Measurements from ENCODE around the gene MEF2C. TPM values are rescaled to one million over a fixed set of nuclear protein-coding genes. Genes with fewer than 3 reads are reported as not detected.

MEF2C gene
- total RNA-seq, 2 donors from 2014 or later = 94.0 to 104 TPM

- no peaks in the 10 kb centered on the region for H3K36me3 ChIP-seq
- H3K27ac ChIP-seq = peak overlapping the region; percentile 47 to 64
- peak overlapping the region; percentile 86 for H3K4me3 ChIP-seq
- H3K9me3 ChIP-seq = no peaks in the 10 kb centered on the region
- peaks cover 26 to 45% of the 10 kb centered on the region in 2 donors for H3K4me1 ChIP-seq (ENCODE audit: control insufficient read depth in 1 of 2, low read depth in 2 of 2)
- no peak for DNase-seq (ENCODE audit: low spot score)
- H3K27me3 ChIP-seq (replicated peaks; ENCODE audit: insufficient read depth) = no peaks in the 10 kb centered on the region
- no peak for ATAC-seq (ENCODE audit: insufficient number of reproducible peaks, low FRiP score, low read depth)
- TF ChIP-seq, protein P1, sequence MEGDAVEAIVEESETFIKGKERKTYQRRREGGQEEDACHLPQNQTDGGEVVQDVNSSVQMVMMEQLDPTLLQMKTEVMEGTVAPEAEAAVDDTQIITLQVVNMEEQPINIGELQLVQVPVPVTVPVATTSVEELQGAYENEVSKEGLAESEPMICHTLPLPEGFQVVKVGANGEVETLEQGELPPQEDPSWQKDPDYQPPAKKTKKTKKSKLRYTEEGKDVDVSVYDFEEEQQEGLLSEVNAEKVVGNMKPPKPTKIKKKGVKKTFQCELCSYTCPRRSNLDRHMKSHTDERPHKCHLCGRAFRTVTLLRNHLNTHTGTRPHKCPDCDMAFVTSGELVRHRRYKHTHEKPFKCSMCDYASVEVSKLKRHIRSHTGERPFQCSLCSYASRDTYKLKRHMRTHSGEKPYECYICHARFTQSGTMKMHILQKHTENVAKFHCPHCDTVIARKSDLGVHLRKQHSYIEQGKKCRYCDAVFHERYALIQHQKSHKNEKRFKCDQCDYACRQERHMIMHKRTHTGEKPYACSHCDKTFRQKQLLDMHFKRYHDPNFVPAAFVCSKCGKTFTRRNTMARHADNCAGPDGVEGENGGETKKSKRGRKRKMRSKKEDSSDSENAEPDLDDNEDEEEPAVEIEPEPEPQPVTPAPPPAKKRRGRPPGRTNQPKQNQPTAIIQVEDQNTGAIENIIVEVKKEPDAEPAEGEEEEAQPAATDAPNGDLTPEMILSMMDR (IDR thresholded peaks at IDR 0.05) = no peak
Measured at GRCh38 chr5:88877826-88878225, 5.2 kb downstream of the MEF2C start.

- ATAC-seq (ENCODE audit: insufficient number of reproducible peaks, low FRiP score, low read depth) = no peak
- Histone ChIP-seq H3K27me3 (replicated peaks; ENCODE audit: insufficient read depth) (no peaks in the 10 kb centered on the region), H3K4me1 (ENCODE audit: control insufficient read depth in 1 of 2, low read depth in 2 of 2) (peaks cover 31 to 53% of the 10 kb centered on the region in 2 donors), H3K9me3 (no peaks in the 10 kb centered on the region), H3K4me3 (peak overlapping the region; percentile 86), H3K36me3 (no peaks in the 10 kb centered on the region), H3K27ac (peak overlapping the region; percentile 21 to 64)
- DNase-seq (ENCODE audit: low spot score) = no peak
- TF ChIP-seq, protein P1 (IDR thresholded peaks at IDR 0.05) = no peak
Measured at GRCh38 chr5:88876714-88877113, 6.3 kb downstream of the MEF2C start.

DNA sequence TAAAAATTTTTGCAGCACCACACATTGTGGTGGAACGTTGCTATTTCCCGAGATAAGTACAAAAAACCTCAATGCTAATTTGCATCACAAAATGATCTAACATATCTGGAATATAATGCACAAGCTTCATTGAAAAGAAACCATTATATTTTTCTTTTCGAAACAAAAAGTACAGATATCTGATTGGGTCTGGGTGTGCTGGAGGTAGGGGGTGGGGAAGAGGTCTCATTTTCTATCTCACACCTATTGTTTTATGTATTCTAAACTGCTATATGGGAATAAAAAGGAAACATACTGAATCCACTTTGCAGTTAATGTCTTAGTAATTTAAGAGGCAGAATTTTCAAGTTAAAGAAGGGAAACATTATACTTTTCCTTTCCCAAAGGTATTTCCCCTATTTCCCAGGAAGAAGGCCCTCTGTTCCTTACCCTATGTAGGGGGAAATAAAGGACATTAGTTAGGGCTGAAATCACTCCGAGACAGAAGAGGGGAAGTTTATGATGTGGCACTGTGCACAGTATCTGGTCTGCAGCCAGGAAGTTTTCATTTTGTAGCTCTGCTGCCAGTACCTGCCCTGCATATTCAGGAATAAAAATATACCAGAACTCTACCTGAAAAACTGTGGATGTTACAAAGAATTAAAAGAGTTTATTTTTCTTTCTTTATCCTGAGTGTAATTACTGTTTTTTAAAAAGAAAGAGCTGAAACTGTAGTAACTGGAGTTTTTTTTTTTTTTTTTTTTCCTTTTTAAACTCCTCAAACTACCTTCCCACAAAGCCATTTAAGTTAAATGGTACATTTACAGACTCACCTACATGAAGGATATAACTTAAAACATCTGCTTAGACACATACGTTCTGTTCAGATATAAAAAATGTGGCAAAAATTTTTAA lies 7.4 kb downstream of the MEF2C start:
- Histone ChIP-seq H3K27ac (peak overlapping the region; percentile 21 to 64), H3K27me3 (replicated peaks; ENCODE audit: insufficient read depth) (no peaks in the 10 kb centered on the region), H3K4me3 (peak overlapping the region; percentile 86), H3K9me3 (no peaks in the 10 kb centered on the region), H3K36me3 (no peaks in the 10 kb centered on the region), H3K4me1 (ENCODE audit: control insufficient read depth in 1 of 2, low read depth in 2 of 2) (peaks cover 42 to 62% of the 10 kb centered on the region in 2 donors)
- ATAC-seq (ENCODE audit: insufficient number of reproducible peaks, low FRiP score, low read depth) (no peak), DNase-seq (ENCODE audit: low spot score) (no peak)
- TF ChIP-seq, protein P1 (IDR thresholded peaks at IDR 0.05) = no peak

- H3K27me3 ChIP-seq (replicated peaks; ENCODE audit: insufficient read depth) = no peaks in the 10 kb centered on the region
- ATAC-seq (ENCODE audit: insufficient number of reproducible peaks, low FRiP score, low read depth) = no peak
- no peak overlapping the region for H3K27ac ChIP-seq
- TF ChIP-seq, protein P1 (IDR thresholded peaks at IDR 0.05) = no peak
- no peak overlapping the region for H3K4me3 ChIP-seq
- H3K4me1 ChIP-seq (ENCODE audit: control insufficient read depth in 1 of 2, low read depth in 2 of 2) = peaks cover 49 to 76% of the 10 kb centered on the region in 2 donors
- DNase-seq (ENCODE audit: low spot score) = no peak
- no peaks in the 10 kb centered on the region for H3K9me3 ChIP-seq
- H3K36me3 ChIP-seq = no peaks in the 10 kb centered on the region
Measured at GRCh38 chr5:88873447-88873846, 9.5 kb downstream of the MEF2C start.

- DNase-seq (ENCODE audit: low spot score) (no peak), ATAC-seq (ENCODE audit: insufficient number of reproducible peaks, low FRiP score, low read depth) (no peak)
- Histone ChIP-seq H3K4me1 (ENCODE audit: control insufficient read depth in 1 of 2, low read depth in 2 of 2) (peaks cover 45 to 77% of the 10 kb centered on the region in 2 donors), H3K27me3 (replicated peaks; ENCODE audit: insufficient read depth) (no peaks in the 10 kb centered on the region), H3K27ac (no peak overlapping the region), H3K36me3 (no peaks in the 10 kb centered on the region), H3K4me3 (peak overlapping the region; percentile 0), H3K9me3 (no peaks in the 10 kb centered on the region)
- TF ChIP-seq, protein P1 (IDR thresholded peaks at IDR 0.05) = no peak
Measured at GRCh38 chr5:88872971-88873370, 10.0 kb downstream of the MEF2C start.
